GM12878 (cell line): Measurements from ENCODE around the gene BEAN1. TPM values are rescaled to one million over a fixed set of nuclear protein-coding genes. Genes with fewer than 3 reads are reported as not detected.

Source experiments
- ATAC-seq: fragments of 200-7000 bp; cut with Tn5 transposase; 3 replicates; pipeline ENCODE4 v1.9.1; 2020; ENCODE audit warnings: mild to moderate bottlenecking, moderate library complexity
- BruUV-seq: library from RNA; stranded (reverse); fragments of 400-500 nt; replicated peaks from 2 replicates; lab custom pipeline; 2021; lab: Mats Ljungman, UMichigan
- CTCF ChIA-PET: fragments of 300-600 bp; sonication (Branson Sonifier 250); formaldehyde crosslinking; extraction: SDS; loops from one replicate; lab custom pipeline; 2021; ENCODE audit warnings: inconsistent platforms; lab: Yijun Ruan, JAX
- POLR2A ChIA-PET: fragments of 350-600 bp; formaldehyde crosslinking; extraction: SDS; loops from one replicate; lab custom pipeline; 2021; ENCODE audit warnings: inconsistent platforms; lab: Charles Lee
- RAD21 ChIA-PET: fragments of 300-600 bp; sonication (Branson Sonifier 250); formaldehyde crosslinking; loops from one replicate; lab custom pipeline; 2023; ENCODE audit warnings: antibody characterized with exemption; ENCODE audit not compliant: unreplicated experiment; lab: Charles Lee
- SMC1A ChIA-PET: fragments of 300-600 bp; sonication (Branson Sonifier 250); formaldehyde crosslinking; loops from one replicate; lab custom pipeline; 2023; ENCODE audit not compliant: unreplicated experiment, uncharacterized antibody; lab: Charles Lee
- DNase-seq: peaks from one replicate; pipeline ENCODE4 v3.0.0-alpha.2; 2011; ENCODE audit warnings: low read depth, low spot score
- FAIRE-seq: peaks from 3 replicates; lab custom pipeline; 2011; peaks lifted over from hg19 to GRCh38; lab: Jason Lieb, UNC
- H2AFZ ChIP-seq: 2 replicates; pipeline ENCODE4 v1.6.0; 2011; ENCODE audit warnings: low read depth, low read length, control low read depth; ENCODE audit not compliant: control insufficient read depth
- H3K27ac ChIP-seq: 2 replicates; pipeline ENCODE4 v1.5.1; 2011; ENCODE audit warnings: control low read depth; ENCODE audit not compliant: control insufficient read depth, insufficient read depth
- H3K27me3 ChIP-seq, 2 experiments: replicated peaks in 1 of 2; 2 replicates each; pipeline versions ENCODE4 v1.6.0 to v1.6.1; 2011; ENCODE audit warnings: low read length in 1 of 2; ENCODE audit not compliant: control insufficient read depth in 2 of 2, insufficient read depth in 2 of 2
- H3K36me3 ChIP-seq, 2 experiments: 2 replicates each; pipeline ENCODE4 v1.5.1; 2011; ENCODE audit warnings: low read length in 1 of 2; ENCODE audit not compliant: control insufficient read depth in 2 of 2, insufficient read depth in 2 of 2
- H3K4me1 ChIP-seq: 2 replicates; pipeline ENCODE4 v1.6.1; 2011; ENCODE audit warnings: mild to moderate bottlenecking, low read length, moderate library complexity, mixed read lengths; ENCODE audit not compliant: control insufficient read depth, insufficient read depth
- H3K4me2 ChIP-seq: 2 replicates; pipeline ENCODE4 v1.6.0; 2011; ENCODE audit warnings: control low read depth; ENCODE audit not compliant: control insufficient read depth, insufficient read depth
- H3K4me3 ChIP-seq: fragments of 200-600 bp; sonication (generic); 2 replicates; pipeline ENCODE4 v1.5.1; 2016
- H3K79me2 ChIP-seq: 2 replicates; pipeline ENCODE4 v1.6.0; 2011; ENCODE audit warnings: low read length; ENCODE audit not compliant: control insufficient read depth, insufficient read depth
- H3K9ac ChIP-seq: 2 replicates; pipeline ENCODE4 v1.8.0; 2011; ENCODE audit warnings: low read length, control low read depth, mixed read lengths; ENCODE audit not compliant: control insufficient read depth, insufficient read depth
- H3K9me3 ChIP-seq: replicated peaks from 3 replicates; pipeline ENCODE4 v1.5.1; 2011; ENCODE audit warnings: mild to moderate bottlenecking, low read length; ENCODE audit not compliant: control insufficient read depth, insufficient read depth
- H4K20me1 ChIP-seq: 2 replicates; pipeline ENCODE4 v1.6.0; 2011; ENCODE audit not compliant: control insufficient read depth, insufficient read depth
- ASH2L ChIP-seq: fragments of 300-600, 200-600 bp; sonication (generic); IDR thresholded peaks from 2 replicates; pipeline ENCODE4 v1.6.1; 2017; ENCODE audit warnings: low read depth, mild to moderate bottlenecking, borderline replicate concordance
- BACH1 ChIP-seq: fragments of 450-650 bp; IDR thresholded peaks from 2 replicates; pipeline ENCODE4 v1.6.1; 2017; ENCODE audit warnings: mild to moderate bottlenecking, borderline replicate concordance
- BCL11A ChIP-seq: IDR thresholded peaks from 2 replicates; pipeline ENCODE4 v1.6.1; 2011; ENCODE audit warnings: low read depth, low read length
- CTCF ChIP-seq, 3 experiments: IDR thresholded peaks in 2 of 3; conservative IDR thresholded peaks in 1 of 3; 2 replicates each; pipeline ENCODE4 v1.5.1; 2011; ENCODE audit warnings: low read depth in 3 of 3, low read length in 3 of 3, mild to moderate bottlenecking in 3 of 3, control low read depth in 2 of 3, moderate library complexity in 2 of 3, inconsistent platforms in 1 of 3, mixed read lengths in 1 of 3; ENCODE audit not compliant: control insufficient read depth in 2 of 3, insufficient read depth in 1 of 3; ENCODE audit errors: extremely low read depth in 1 of 3
- EP300 ChIP-seq, 2 experiments: fragments of 150-350 bp in 1 of 2; IDR thresholded peaks; 2 replicates each; pipeline ENCODE4 v1.6.1; 2011 to 2012; ENCODE audit warnings: low read depth in 2 of 2, low read length in 2 of 2, borderline replicate concordance in 1 of 2, improper control_type of control experiment in 1 of 2, inconsistent platforms in 1 of 2; ENCODE audit not compliant: control insufficient read depth in 1 of 2
- FOXK2 ChIP-seq: fragments of 450-650 bp; IDR thresholded peaks from 2 replicates; pipeline ENCODE4 v1.6.1; 2017; ENCODE audit warnings: mild to moderate bottlenecking, moderate library complexity
- JUND ChIP-seq: IDR thresholded peaks from 2 replicates; pipeline ENCODE4 v1.6.1; 2012; ENCODE audit warnings: low read depth, mild to moderate bottlenecking, low read length, improper control_type of control experiment, moderate library complexity
- MLLT1 ChIP-seq: fragments of 450-650 bp; IDR thresholded peaks from 2 replicates; pipeline ENCODE4 v1.6.1; 2016; ENCODE audit warnings: mild to moderate bottlenecking
- RELA ChIP-seq: fragments of 450-650 bp; IDR thresholded peaks from 2 replicates; pipeline ENCODE4 v1.8.0; 2014; ENCODE audit warnings: borderline replicate concordance; ENCODE audit not compliant: partially characterized antibody
- SIX5 ChIP-seq: IDR thresholded peaks from 2 replicates; pipeline ENCODE4 v1.6.1; 2011; ENCODE audit warnings: mild to moderate bottlenecking, low read depth, low read length, moderate library complexity; ENCODE audit not compliant: severe bottlenecking
- SMC3 ChIP-seq: IDR thresholded peaks from 2 replicates; pipeline ENCODE4 v1.6.1; 2011; ENCODE audit warnings: low read length, improper control_type of control experiment, borderline replicate concordance
- SREBF1 ChIP-seq: IDR thresholded peaks from 2 replicates; pipeline ENCODE4 v1.6.1; 2012; ENCODE audit warnings: mild to moderate bottlenecking, low read length
- SREBF2 ChIP-seq: IDR thresholded peaks from 2 replicates; pipeline ENCODE4 v1.6.1; 2012; ENCODE audit warnings: mild to moderate bottlenecking, low read length
- STAT1 ChIP-seq: fragments of 450-650 bp; conservative IDR thresholded peaks from 2 replicates; pipeline ENCODE4 v1.6.1; 2014; ENCODE audit warnings: antibody characterized with exemption, mild to moderate bottlenecking
- STAT3 ChIP-seq: IDR thresholded peaks from 2 replicates; pipeline ENCODE4 v1.6.1; 2011; ENCODE audit warnings: low read depth, low read length, improper control_type of control experiment
- WGBS: methylation state at CpG from one replicate; pipeline ENCODE4 v1.1.6; 2016; ENCODE audit warnings: low lambda C conversion rate; ENCODE audit not compliant: insufficient replicate concordance, insufficient coverage; ENCODE audit errors: missing lambda C conversion rate; 5-methylcytosine and 5-hydroxymethylcytosine counted together
- in situ Hi-C: fragments of 300-500 bp; cut with MboI; formaldehyde crosslinking; loops from 9 replicates; pipeline ENCODE4 v1.14.3; 2018; ENCODE audit warnings: mixed read lengths
- intact Hi-C: fragments of 100-400 bp; cut with micrococcal nuclease; formaldehyde crosslinking; loops from one replicate; pipeline ENCODE4 v1.14.2; 2022; ENCODE audit not compliant: unreplicated experiment
- polyA plus RNA-seq, 11 experiments: library from polyadenylated mRNA; depleted of rRNA in 4 of 11; unstranded in 6 of 11; stranded (reverse) in 5 of 11; fragments of >200 nt; fragmentation: Nextera tagmentation in 4 of 11; fragmentation: Illumina TruSeq in 1 of 11; extraction: Ambion mirVana in 4 of 11; extraction: Trizol in 1 of 11; gene quantifications; 1 replicate in 1 of 11; 2 replicates in 10 of 11; pipeline versions ENCODE4 v1.2.1 to v1.2.3, GENCODE V29; 2011 to 2016; ENCODE audit warnings: inconsistent platforms in 2 of 11, missing spikeins in 2 of 11, low read depth in 1 of 11
- total RNA-seq, 4 experiments: library from RNA; depleted of rRNA in 3 of 4; stranded (reverse); fragments of >200 nt in 3 of 4; fragmentation: Illumina TruSeq in 1 of 4; extraction: Trizol in 1 of 4; gene quantifications; 2 replicates each; pipeline versions ENCODE4 v1.2.1 to v1.2.3, GENCODE V29; 2013 to 2021

BEAN1 gene
- total and polyA plus RNA-seq, 10 of the 15 experiments (the other 5 are each of a cell fraction or from before 2014, with no cell fraction given), result not detected

- TF ChIP-seq FOXK2, result no peak
- TF ChIP-seq SIX5, result no peak
- TF ChIP-seq STAT1, result no peak
- TF ChIP-seq BCL11A, result no peak
Observed at GRCh38 chr16:66416136-66416535, 11.0 kb upstream of the BEAN1 start (continued).

GRCh38 chr16:66416939-66417700, 10.0 kb upstream of the BEAN1 start:
- no peak overlapping the region for H3K4me3 ChIP-seq
- H3K4me1 ChIP-seq, result no peaks in the 10 kb centered on the region
- POLR2A ChIA-PET, result no interaction called here
- intact Hi-C loops (no loop called here), in situ Hi-C loops (no loop called here)
- DNase-seq (no peak), ATAC-seq (no peak), FAIRE-seq (no peak)
- H4K20me1 ChIP-seq, result no peaks in the 10 kb centered on the region
- BruUV-seq, result no TSS peak
- TF ChIP-seq ASH2L (no peak), MLLT1 (no peak), STAT3 (no peak), RELA (no peak), CTCF (IDR thresholded peaks at IDR 0.05 in 2 of 3, conservative IDR thresholded peaks at IDR 0.05 in 1 of 3; ENCODE audit: control insufficient read depth in 2 of 3, extremely low read depth in 1 of 3, insufficient read depth in 1 of 3, low read depth in 3 of 3, low read length in 3 of 3) (no peak), SREBF2 (no peak), SMC3 (no peak), BACH1 (no peak), JUND (no peak), SREBF1 (no peak), EP300 (IDR thresholded peaks at IDR 0.05; ENCODE audit: borderline replicate concordance in 1 of 2, control insufficient read depth in 1 of 2, low read depth in 2 of 2, low read length in 2 of 2) (no peak)
- H3K4me2 ChIP-seq, result 0 out of 2 replicates have a peak overlapping the region, but pooled peaks have one; percentile 12
- SMC1A ChIA-PET, result no interaction called here
- RAD21 ChIA-PET, result interaction anchor here (1.0 kb wide), 1 partner anchor 10 kb away, joined by 3 read pairs; no protein-coding TSS in a partner anchor
- peaks cover 5% of the 10 kb centered on the region; the same call in 2 of the 3 replicates for H3K9me3 ChIP-seq
- H2AFZ ChIP-seq, result no peak overlapping the region
- CTCF ChIA-PET, result interaction anchor here (0.7 to 0.9 kb wide), 2 partner anchors 63 to 172 kb away, joined by 4 read pairs; no protein-coding TSS in a partner anchor
- no peak overlapping the region for H3K27ac ChIP-seq
- no peaks in the 10 kb centered on the region; a peak in 1 of 4 replicates for H3K27me3 ChIP-seq
- H3K9ac ChIP-seq, result no peak overlapping the region
- 43% methylated on average over 9 of the region's 9 CpGs for WGBS
- H3K79me2 ChIP-seq, result no peaks in the 10 kb centered on the region
- no peaks in the 10 kb centered on the region for H3K36me3 ChIP-seq
